Panc1 (cell line): ENCODE measurements around the gene DGLUCY. TPM values are rescaled to one million over a fixed set of nuclear protein-coding genes. Genes with fewer than 3 reads are reported as not detected.

Experiments used
- ATAC-seq: fragments of 200-7000 bp; cut with Tn5 transposase; 2 replicates; pipeline ENCODE4 v1.9.1; 2020; ENCODE audit warnings: mild to moderate bottlenecking, moderate library complexity
- BruUV-seq: library from RNA; stranded (reverse); fragments of 400-500 nt; replicated peaks from 2 replicates; lab custom pipeline; 2021; lab: Mats Ljungman, UMichigan
- CTCF ChIA-PET: fragments of 300-600 bp; sonication (Branson Sonifier 250); formaldehyde crosslinking; loops from one replicate; lab custom pipeline; 2022; ENCODE audit warnings: antibody characterized with exemption; lab: Charles Lee
- POLR2A ChIA-PET: fragments of 300-600 bp; sonication (Branson Sonifier 250); formaldehyde crosslinking; loops from one replicate; lab custom pipeline; 2022; ENCODE audit warnings: antibody characterized with exemption; lab: Charles Lee
- DNase-seq: peaks from one replicate; pipeline ENCODE4 v3.0.0-alpha.2; 2010; ENCODE audit warnings: low read depth, low spot score
- H3K27ac ChIP-seq: 2 replicates; pipeline ENCODE4 v1.5.1; 2011; ENCODE audit warnings: mild to moderate bottlenecking, low read length, inconsistent platforms
- H3K27me3 ChIP-seq: fragments of 200-500 bp; sonication (Bioruptor generic); 2 replicates; pipeline ENCODE4 v1.6.0; 2014; ENCODE audit warnings: low read length, inconsistent platforms; ENCODE audit not compliant: control insufficient read depth, insufficient read depth
- H3K36me3 ChIP-seq: fragments of 200-500 bp; sonication (Bioruptor generic); 2 replicates; pipeline ENCODE4 v1.5.1; 2014; ENCODE audit warnings: inconsistent platforms, mild to moderate bottlenecking, low read length, moderate library complexity; ENCODE audit not compliant: control insufficient read depth, insufficient read depth
- H3K4me1 ChIP-seq: 2 replicates; pipeline ENCODE4 v1.5.1; 2011; ENCODE audit warnings: inconsistent platforms, mild to moderate bottlenecking, low read length, moderate library complexity; ENCODE audit not compliant: control insufficient read depth, insufficient read depth
- H3K4me3 ChIP-seq, 2 experiments: 2 replicates each; pipeline ENCODE4 v1.5.1; 2011 to 2012; ENCODE audit warnings: low read depth in 2 of 2, low read length in 2 of 2, mild to moderate bottlenecking in 2 of 2, inconsistent platforms in 1 of 2, moderate library complexity in 1 of 2
- H3K9me3 ChIP-seq: fragments of 200-500 bp; sonication (Bioruptor generic); 2 replicates; pipeline ENCODE4 v1.5.1; 2014; ENCODE audit warnings: low read depth, mild to moderate bottlenecking, inconsistent platforms, low read length, moderate library complexity; ENCODE audit not compliant: control insufficient read depth, insufficient read depth
- POLR2AphosphoS5 ChIP-seq: IDR thresholded peaks from 2 replicates; pipeline ENCODE4 v1.6.1; 2012; ENCODE audit warnings: mild to moderate bottlenecking, low read depth, low read length, moderate library complexity
- SIN3A ChIP-seq: IDR thresholded peaks from 2 replicates; pipeline ENCODE4 v1.6.1; 2012; ENCODE audit warnings: low read depth, mild to moderate bottlenecking, low read length, moderate library complexity, borderline replicate concordance; ENCODE audit not compliant: insufficient read depth
- TCF7L2 ChIP-seq: IDR thresholded peaks from 2 replicates; pipeline ENCODE4 v1.6.1; 2011; ENCODE audit warnings: mild to moderate bottlenecking, low read depth, low read length, inconsistent platforms
- in situ Hi-C: cut with HindIII; loops from 2 replicates; pipeline ENCODE4 v1.10.0; 2016; ENCODE audit warnings: low sequenced_read_pairs, low pct_unique_long_range_greater_than_20kb
- intact Hi-C: fragments of 100-400 bp; cut with micrococcal nuclease; formaldehyde crosslinking; loops from one replicate; pipeline ENCODE4 v1.10.0; 2022; ENCODE audit not compliant: unreplicated experiment
- total RNA-seq: library from RNA; stranded (reverse); gene quantifications from one replicate; pipeline ENCODE4 v1.2.1, GENCODE V29; 2021; ENCODE audit not compliant: unreplicated experiment
- TF ChIP-seq, protein P1 (sequence below): fragments of 450-650 bp; IDR thresholded peaks from 2 replicates; pipeline ENCODE4 v1.5.1; 2017; ENCODE audit warnings: mild to moderate bottlenecking
- TF ChIP-seq, protein P2 (sequence below), 2 experiments: IDR thresholded peaks; 2 replicates each; pipeline ENCODE4 v1.6.1; 2011 to 2012; ENCODE audit warnings: low read depth in 2 of 2, control low read depth in 1 of 2, low read length in 1 of 2, mild to moderate bottlenecking in 1 of 2, moderate library complexity in 1 of 2; ENCODE audit not compliant: insufficient read depth in 1 of 2

Gene DGLUCY
- total RNA-seq, 1 experiment from 2014 or later: 21.3 TPM

- Histone ChIP-seq H3K36me3 (no peaks in the 10 kb centered on the region), H3K27ac (no peak overlapping the region), H3K9me3 (no peaks in the 10 kb centered on the region), H3K4me3 (no peak overlapping the region), H3K4me1 (no peaks in the 10 kb centered on the region; the same call in 1 of the 2 replicates), H3K27me3 (no peaks in the 10 kb centered on the region)
- CTCF ChIA-PET: no interaction called here
- in situ Hi-C loops: no loop called here
- POLR2A ChIA-PET: no interaction called here
- no TSS peak for BruUV-seq
- DNase-seq: no peak
- no peak for TF ChIP-seq TCF7L2
- no peak for TF ChIP-seq SIN3A
- TF ChIP-seq, protein P1, sequence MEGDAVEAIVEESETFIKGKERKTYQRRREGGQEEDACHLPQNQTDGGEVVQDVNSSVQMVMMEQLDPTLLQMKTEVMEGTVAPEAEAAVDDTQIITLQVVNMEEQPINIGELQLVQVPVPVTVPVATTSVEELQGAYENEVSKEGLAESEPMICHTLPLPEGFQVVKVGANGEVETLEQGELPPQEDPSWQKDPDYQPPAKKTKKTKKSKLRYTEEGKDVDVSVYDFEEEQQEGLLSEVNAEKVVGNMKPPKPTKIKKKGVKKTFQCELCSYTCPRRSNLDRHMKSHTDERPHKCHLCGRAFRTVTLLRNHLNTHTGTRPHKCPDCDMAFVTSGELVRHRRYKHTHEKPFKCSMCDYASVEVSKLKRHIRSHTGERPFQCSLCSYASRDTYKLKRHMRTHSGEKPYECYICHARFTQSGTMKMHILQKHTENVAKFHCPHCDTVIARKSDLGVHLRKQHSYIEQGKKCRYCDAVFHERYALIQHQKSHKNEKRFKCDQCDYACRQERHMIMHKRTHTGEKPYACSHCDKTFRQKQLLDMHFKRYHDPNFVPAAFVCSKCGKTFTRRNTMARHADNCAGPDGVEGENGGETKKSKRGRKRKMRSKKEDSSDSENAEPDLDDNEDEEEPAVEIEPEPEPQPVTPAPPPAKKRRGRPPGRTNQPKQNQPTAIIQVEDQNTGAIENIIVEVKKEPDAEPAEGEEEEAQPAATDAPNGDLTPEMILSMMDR: no peak
- TF ChIP-seq, protein P2, sequence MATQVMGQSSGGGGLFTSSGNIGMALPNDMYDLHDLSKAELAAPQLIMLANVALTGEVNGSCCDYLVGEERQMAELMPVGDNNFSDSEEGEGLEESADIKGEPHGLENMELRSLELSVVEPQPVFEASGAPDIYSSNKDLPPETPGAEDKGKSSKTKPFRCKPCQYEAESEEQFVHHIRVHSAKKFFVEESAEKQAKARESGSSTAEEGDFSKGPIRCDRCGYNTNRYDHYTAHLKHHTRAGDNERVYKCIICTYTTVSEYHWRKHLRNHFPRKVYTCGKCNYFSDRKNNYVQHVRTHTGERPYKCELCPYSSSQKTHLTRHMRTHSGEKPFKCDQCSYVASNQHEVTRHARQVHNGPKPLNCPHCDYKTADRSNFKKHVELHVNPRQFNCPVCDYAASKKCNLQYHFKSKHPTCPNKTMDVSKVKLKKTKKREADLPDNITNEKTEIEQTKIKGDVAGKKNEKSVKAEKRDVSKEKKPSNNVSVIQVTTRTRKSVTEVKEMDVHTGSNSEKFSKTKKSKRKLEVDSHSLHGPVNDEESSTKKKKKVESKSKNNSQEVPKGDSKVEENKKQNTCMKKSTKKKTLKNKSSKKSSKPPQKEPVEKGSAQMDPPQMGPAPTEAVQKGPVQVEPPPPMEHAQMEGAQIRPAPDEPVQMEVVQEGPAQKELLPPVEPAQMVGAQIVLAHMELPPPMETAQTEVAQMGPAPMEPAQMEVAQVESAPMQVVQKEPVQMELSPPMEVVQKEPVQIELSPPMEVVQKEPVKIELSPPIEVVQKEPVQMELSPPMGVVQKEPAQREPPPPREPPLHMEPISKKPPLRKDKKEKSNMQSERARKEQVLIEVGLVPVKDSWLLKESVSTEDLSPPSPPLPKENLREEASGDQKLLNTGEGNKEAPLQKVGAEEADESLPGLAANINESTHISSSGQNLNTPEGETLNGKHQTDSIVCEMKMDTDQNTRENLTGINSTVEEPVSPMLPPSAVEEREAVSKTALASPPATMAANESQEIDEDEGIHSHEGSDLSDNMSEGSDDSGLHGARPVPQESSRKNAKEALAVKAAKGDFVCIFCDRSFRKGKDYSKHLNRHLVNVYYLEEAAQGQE (IDR thresholded peaks at IDR 0.05; ENCODE audit: insufficient read depth in 1 of 2, low read depth in 2 of 2, low read length in 1 of 2): no peak
- TF ChIP-seq POLR2AphosphoS5: no peak
- ATAC-seq: no peak
- intact Hi-C loops: no loop called here
These were observed 46.0 kb downstream of the DGLUCY start for GRCh38 chr14:91159906-91160305.

DNA sequence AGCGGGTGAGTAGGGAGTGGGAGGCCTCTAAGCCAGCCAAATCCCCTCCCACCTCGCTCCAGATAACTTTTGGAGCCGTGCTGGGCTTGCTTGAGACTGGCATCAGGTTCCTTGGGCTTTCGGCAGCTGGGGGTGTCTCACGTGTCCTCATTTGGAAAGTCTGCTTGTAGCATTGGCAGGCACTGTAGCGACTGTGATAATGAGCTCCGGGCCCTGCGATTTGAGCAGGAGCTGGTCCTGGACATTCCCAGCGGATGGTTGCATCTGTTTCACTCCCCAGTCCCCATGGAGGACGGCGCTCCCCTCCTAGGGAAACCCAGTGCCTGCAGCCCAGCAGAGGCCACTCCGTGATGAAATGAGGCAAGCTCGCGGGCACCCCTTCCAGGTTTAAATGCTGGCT, 49.4 kb downstream of the DGLUCY start:
- Histone ChIP-seq H3K9me3 (no peaks in the 10 kb centered on the region), H3K36me3 (no peaks in the 10 kb centered on the region), H3K4me3 (no peak overlapping the region), H3K27me3 (no peaks in the 10 kb centered on the region), H3K4me1 (no peaks in the 10 kb centered on the region), H3K27ac (no peak overlapping the region)
- no TSS peak for BruUV-seq
- no peak for ATAC-seq
- in situ Hi-C loops: no loop called here
- ChIA-PET CTCF (interaction anchor here (0.5 kb wide), 1 partner anchor 10 kb away, joined by 6 read pairs; no protein-coding TSS in a partner anchor), POLR2A (interaction anchor here (0.7 kb wide), 1 partner anchor 30 kb away, joined by 4 read pairs; no protein-coding TSS in a partner anchor)
- intact Hi-C loops: no loop called here
- no peak for TF ChIP-seq SIN3A
- no peak for DNase-seq

DNA sequence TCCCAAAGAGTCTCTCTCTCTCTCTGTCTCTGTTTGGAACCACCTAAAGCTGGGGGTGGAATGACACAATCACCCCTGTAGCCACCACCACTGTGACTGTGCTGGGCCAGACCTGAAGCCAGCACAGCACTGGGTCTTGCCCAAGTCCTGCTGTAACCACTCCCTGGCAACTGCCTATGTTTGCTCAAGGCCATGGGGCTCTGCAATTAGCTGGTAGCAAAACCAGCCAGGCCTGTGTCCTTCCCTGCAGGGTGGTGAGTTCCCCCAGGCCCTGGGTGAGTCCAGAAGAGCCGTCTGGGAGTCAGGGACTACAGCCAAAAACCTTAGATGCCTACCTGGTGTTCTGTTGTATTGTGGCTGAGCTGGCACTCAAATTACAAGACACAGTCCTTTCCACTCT, 50.8 kb downstream of the DGLUCY start:
- Histone ChIP-seq H3K9me3 (no peaks in the 10 kb centered on the region), H3K4me3 (no peak overlapping the region), H3K4me1 (no peaks in the 10 kb centered on the region), H3K27me3 (no peaks in the 10 kb centered on the region), H3K36me3 (no peaks in the 10 kb centered on the region), H3K27ac (no peak overlapping the region)
- BruUV-seq: no TSS peak
- intact Hi-C loops: no loop called here
- in situ Hi-C loops: no loop called here
- ChIA-PET CTCF (no interaction called here), POLR2A (no interaction called here)
- DNase-seq (no peak), ATAC-seq (no peak)
- TF ChIP-seq SIN3A: no peak
- TF ChIP-seq, protein P2 (IDR thresholded peaks at IDR 0.05; ENCODE audit: insufficient read depth in 1 of 2, low read depth in 2 of 2, low read length in 1 of 2): no peak
- TF ChIP-seq TCF7L2: no peak
- TF ChIP-seq, protein P1: no peak
